ENCODE data around the gene VSNL1. TPM values are rescaled to one million over a fixed set of nuclear protein-coding genes. Genes with fewer than 3 reads are reported as not detected.

The VSNL1 gene
- total RNA-seq, 1 experiment from 2014 or later = 7.8 TPM

DNA sequence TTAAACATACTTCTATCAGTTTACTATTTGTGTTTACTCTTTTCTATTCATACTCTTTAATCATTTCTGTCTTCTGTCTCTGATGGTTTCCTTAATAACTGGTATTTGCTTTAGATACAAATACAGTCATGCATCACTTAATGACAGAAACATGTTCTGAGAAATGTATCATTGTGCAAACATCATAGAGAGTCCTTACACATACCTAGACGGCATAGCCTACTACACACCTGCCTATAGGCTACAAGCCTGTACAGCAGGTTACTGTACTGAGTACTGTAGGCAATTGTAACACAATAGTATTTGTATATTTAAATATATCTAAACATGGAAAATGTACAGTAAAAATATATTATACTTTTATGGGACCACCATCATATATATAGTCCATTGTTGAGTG lies 36.3 kb downstream of the VSNL1 start:
- BruUV-seq (replicated peaks) = no TSS peak
- Histone ChIP-seq H3K4me3 (ENCODE audit: low read depth, low read length, poor library complexity, severe bottlenecking) (no peak overlapping the region), H3K27ac (ENCODE audit: low read depth, low read length, poor library complexity, severe bottlenecking) (no peak overlapping the region), H3K9me3 (ENCODE audit: low read depth, low read length, poor library complexity, severe bottlenecking) (no peaks in the 10 kb centered on the region), H3K27me3 (replicated peaks; ENCODE audit: insufficient read depth, low read depth, low read length, poor library complexity) (no peaks in the 10 kb centered on the region), H3K4me1 (ENCODE audit: insufficient read depth, low read length, poor library complexity, severe bottlenecking) (no peaks in the 10 kb centered on the region), H3K36me3 (ENCODE audit: insufficient read depth, low read length, poor library complexity, severe bottlenecking) (no peaks in the 10 kb centered on the region)
- POLR2A ChIA-PET (ENCODE audit: low non-redundant PET) = no interaction called here
- CTCF ChIA-PET = no interaction called here
- no peak for DNase-seq (ENCODE audit: low spot score)
- intact Hi-C loops (cut with micrococcal nuclease; ENCODE audit: unreplicated experiment) = no loop called here
- TF ChIP-seq EZH2 (IDR thresholded peaks at IDR 0.05; ENCODE audit: borderline replicate concordance, low read depth, low read length, poor library complexity, severe bottlenecking) (no peak), CTCF (conservative IDR thresholded peaks at IDR 0.05; ENCODE audit: low read depth, low read length) (no peak)

DNA sequence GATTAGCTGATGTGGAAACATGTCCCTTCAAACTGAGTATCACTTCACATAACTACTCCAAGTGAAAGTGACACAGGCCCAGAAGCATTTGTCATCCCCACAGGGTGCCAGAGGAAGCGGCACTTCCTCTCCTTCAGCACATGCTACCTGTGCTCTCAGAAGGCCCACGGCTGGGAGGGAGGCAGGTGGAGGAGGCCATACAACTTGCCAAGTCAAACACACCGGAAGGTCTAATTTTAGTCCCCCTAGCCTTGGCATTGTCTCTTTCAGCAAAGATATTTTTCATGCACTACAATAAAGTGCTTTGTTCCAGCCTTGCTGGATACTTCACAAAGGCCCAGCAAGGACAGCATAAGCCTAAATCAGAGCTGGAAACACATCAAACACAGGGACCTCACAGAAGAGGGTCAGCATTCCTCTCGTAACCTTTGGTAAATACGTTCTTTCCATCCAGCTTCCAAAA lies 38.0 kb downstream of the VSNL1 start:
- BruUV-seq (replicated peaks) = no TSS peak
- POLR2A ChIA-PET (ENCODE audit: low non-redundant PET) = no interaction called here
- intact Hi-C loops (cut with micrococcal nuclease; ENCODE audit: unreplicated experiment) = no loop called here

DNA sequence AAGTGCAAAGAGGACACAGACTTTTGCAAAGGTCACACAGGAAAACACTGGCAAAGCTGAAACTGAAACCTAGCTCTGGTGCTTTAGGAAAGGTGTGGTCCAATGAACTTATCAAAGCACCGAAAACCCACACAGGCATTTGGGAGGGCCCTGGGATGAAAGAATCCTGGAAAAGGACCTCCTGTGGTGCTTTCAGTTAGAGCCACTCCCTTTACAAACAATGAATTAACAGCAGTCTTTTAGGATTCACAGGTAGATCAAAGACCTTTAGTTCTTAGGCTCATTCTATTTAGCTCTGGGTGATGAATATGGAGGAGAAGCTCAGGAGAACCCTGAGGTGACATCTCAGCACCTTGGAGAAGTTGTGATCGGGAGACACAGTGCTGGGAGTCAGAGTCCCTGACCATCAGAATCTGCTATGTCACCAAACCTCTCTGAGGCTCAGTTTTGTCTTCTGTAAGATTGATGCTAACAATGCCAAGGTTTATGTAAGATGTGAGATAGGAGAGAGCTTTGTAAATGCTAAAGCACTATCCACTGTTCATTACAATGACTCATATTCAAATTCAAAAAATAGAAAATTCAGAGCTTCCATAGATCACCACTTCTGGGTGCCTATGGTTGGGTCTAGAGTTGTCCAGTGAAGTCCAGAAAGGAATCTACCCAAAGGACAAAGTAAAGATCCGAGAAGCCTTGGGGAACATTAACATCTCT lies 39.3 kb downstream of the VSNL1 start:
- no peaks in the 10 kb centered on the region for H3K27me3 ChIP-seq (replicated peaks; ENCODE audit: insufficient read depth, low read depth, low read length, poor library complexity)
- no peak overlapping the region for H3K27ac ChIP-seq (ENCODE audit: low read depth, low read length, poor library complexity, severe bottlenecking)
- no peaks in the 10 kb centered on the region for H3K36me3 ChIP-seq (ENCODE audit: insufficient read depth, low read length, poor library complexity, severe bottlenecking)
- H3K4me3 ChIP-seq (ENCODE audit: low read depth, low read length, poor library complexity, severe bottlenecking) = no peak overlapping the region
- no peak for TF ChIP-seq EZH2 (IDR thresholded peaks at IDR 0.05; ENCODE audit: borderline replicate concordance, low read depth, low read length, poor library complexity, severe bottlenecking)
- TF ChIP-seq CTCF (conservative IDR thresholded peaks at IDR 0.05; ENCODE audit: low read depth, low read length) = no peak
- intact Hi-C loops (cut with micrococcal nuclease; ENCODE audit: unreplicated experiment) = no loop called here
- DNase-seq (ENCODE audit: low spot score) = no peak
- BruUV-seq (replicated peaks) = no TSS peak
- POLR2A ChIA-PET (ENCODE audit: low non-redundant PET) = no interaction called here
- no peaks in the 10 kb centered on the region for H3K9me3 ChIP-seq (ENCODE audit: low read depth, low read length, poor library complexity, severe bottlenecking)
- CTCF ChIA-PET = no interaction called here
- no peaks in the 10 kb centered on the region for H3K4me1 ChIP-seq (ENCODE audit: insufficient read depth, low read length, poor library complexity, severe bottlenecking)

More for the DNA sequence above, 38.0 kb downstream of the VSNL1 start:
- CTCF ChIA-PET = no interaction called here
- no peak for TF ChIP-seq CTCF (conservative IDR thresholded peaks at IDR 0.05; ENCODE audit: low read depth, low read length)
- TF ChIP-seq EZH2 (IDR thresholded peaks at IDR 0.05; ENCODE audit: borderline replicate concordance, low read depth, low read length, poor library complexity, severe bottlenecking) = no peak
- H3K4me1 ChIP-seq (ENCODE audit: insufficient read depth, low read length, poor library complexity, severe bottlenecking) = no peaks in the 10 kb centered on the region
- no peak overlapping the region for H3K27ac ChIP-seq (ENCODE audit: low read depth, low read length, poor library complexity, severe bottlenecking)
- no peaks in the 10 kb centered on the region for H3K27me3 ChIP-seq (replicated peaks; ENCODE audit: insufficient read depth, low read depth, low read length, poor library complexity)
- no peaks in the 10 kb centered on the region for H3K9me3 ChIP-seq (ENCODE audit: low read depth, low read length, poor library complexity, severe bottlenecking)
- H3K36me3 ChIP-seq (ENCODE audit: insufficient read depth, low read length, poor library complexity, severe bottlenecking) = no peaks in the 10 kb centered on the region
- H3K4me3 ChIP-seq (ENCODE audit: low read depth, low read length, poor library complexity, severe bottlenecking) = no peak overlapping the region
- DNase-seq (ENCODE audit: low spot score) = no peak
